Tibial nerve (tissue), 4 donors: ENCODE results near the gene MRPS27. TPM values are rescaled to one million over a fixed set of nuclear protein-coding genes. Genes with fewer than 3 reads are reported as not detected.
A peak's percentile ranks its signal among the peaks of the same experiment; 100 is the strongest.

Experiments used
- DNase-seq, 2 donors: peaks; one replicate each; pipeline ENCODE4 v3.0.0-alpha.2; 2019; ENCODE audit warnings: low spot score in 2 of 2
- H3K27ac ChIP-seq, 4 donors: fragments of 200-600 bp; sonication (generic) in 3 of 4; one replicate each; pipeline ENCODE4 v1.5.1; 2017 to 2019; ENCODE audit warnings: mild to moderate bottlenecking in 1 of 4
- H3K27me3 ChIP-seq, 2 donors: fragments of 200-600 bp; sonication (generic) in 1 of 2; one replicate each; pipeline versions ENCODE4 v1.5.1 to v1.6.0; 2017 to 2019
- H3K36me3 ChIP-seq, 3 donors: fragments of 200-600 bp; sonication (generic); one replicate each; pipeline ENCODE4 v1.5.1; 2018 to 2019
- H3K4me1 ChIP-seq, 4 donors: fragments of 200-600 bp; sonication (generic) in 3 of 4; one replicate each; pipeline ENCODE4 v1.5.1; 2017 to 2019
- H3K4me3 ChIP-seq, 4 donors: fragments of 200-600 bp; sonication (generic) in 3 of 4; one replicate each; pipeline ENCODE4 v1.5.1; 2017 to 2019; ENCODE audit warnings: mild to moderate bottlenecking in 1 of 4, moderate library complexity in 1 of 4
- H3K9me3 ChIP-seq, 4 donors: fragments of 200-600 bp; sonication (generic) in 3 of 4; one replicate each; pipeline ENCODE4 v1.5.1; 2017 to 2019
- EP300 ChIP-seq, 2 donors: sonication (generic); formaldehyde crosslinking; IDR thresholded peaks; one replicate each; pipeline ENCODE4 v1.6.1; 2017; ENCODE audit warnings: antibody characterized with exemption in 2 of 2, mild to moderate bottlenecking in 1 of 2
- POLR2A ChIP-seq, 2 donors: fragments of 450-650 bp; IDR thresholded peaks; one replicate each; pipeline ENCODE4 v1.6.1; 2017; ENCODE audit warnings: antibody characterized with exemption in 2 of 2, mild to moderate bottlenecking in 2 of 2, moderate library complexity in 2 of 2
- WGBS, 2 donors: methylation state at CpG; one replicate each; pipeline ENCODE4 v1.1.5; 2018; 5-methylcytosine and 5-hydroxymethylcytosine counted together
- total RNA-seq, 4 donors: library from RNA; depleted of rRNA; stranded (reverse); fragments of >200 nt; gene quantifications; one replicate each; pipeline ENCODE4 v1.1.0, GENCODE V29; 2016
- TF ChIP-seq, protein P1 (sequence below), 5 experiments: fragments of 200-600 bp in 3 of 5; fragments of 450-650 bp in 2 of 5; sonication (generic) in 3 of 5; IDR thresholded peaks; one replicate each; pipeline ENCODE4 v1.5.1; 2016 to 2019; ENCODE audit warnings: antibody characterized with exemption in 5 of 5, mild to moderate bottlenecking in 3 of 5, moderate library complexity in 2 of 5

MRPS27 gene
- total RNA-seq, 4 donors from 2014 or later = 44.4 to 59.0 (median 47.4) TPM

DNA sequence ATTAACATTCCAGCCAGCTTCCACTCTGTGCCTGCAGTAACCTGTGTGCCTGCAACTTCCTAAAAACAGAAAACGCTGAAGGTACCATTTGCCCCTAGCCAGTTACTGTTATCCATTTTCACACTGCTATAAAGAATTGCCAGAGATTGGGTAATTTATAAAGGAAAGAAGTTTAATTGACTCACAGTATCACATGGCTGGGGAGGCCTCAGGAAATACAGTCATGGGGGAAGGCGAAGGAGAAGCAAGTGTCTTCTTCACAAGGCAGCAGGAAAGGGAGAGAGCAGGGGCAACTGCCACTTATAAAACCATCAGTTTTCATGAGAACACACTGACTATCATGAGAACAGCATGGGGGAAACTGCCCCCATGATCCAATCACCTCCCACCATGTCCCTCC lies 31.3 kb upstream of the MRPS27 start:
- H3K27ac ChIP-seq = no peak overlapping the region
- no peaks in the 10 kb centered on the region for H3K9me3 ChIP-seq
- H3K36me3 ChIP-seq = peaks cover 0 to 21% (median 0%) of the 10 kb centered on the region in 3 donors
- H3K27me3 ChIP-seq = no peaks in the 10 kb centered on the region
- no peak for DNase-seq
- no peak for TF ChIP-seq POLR2A (IDR thresholded peaks at IDR 0.05)
- TF ChIP-seq, protein P1, sequence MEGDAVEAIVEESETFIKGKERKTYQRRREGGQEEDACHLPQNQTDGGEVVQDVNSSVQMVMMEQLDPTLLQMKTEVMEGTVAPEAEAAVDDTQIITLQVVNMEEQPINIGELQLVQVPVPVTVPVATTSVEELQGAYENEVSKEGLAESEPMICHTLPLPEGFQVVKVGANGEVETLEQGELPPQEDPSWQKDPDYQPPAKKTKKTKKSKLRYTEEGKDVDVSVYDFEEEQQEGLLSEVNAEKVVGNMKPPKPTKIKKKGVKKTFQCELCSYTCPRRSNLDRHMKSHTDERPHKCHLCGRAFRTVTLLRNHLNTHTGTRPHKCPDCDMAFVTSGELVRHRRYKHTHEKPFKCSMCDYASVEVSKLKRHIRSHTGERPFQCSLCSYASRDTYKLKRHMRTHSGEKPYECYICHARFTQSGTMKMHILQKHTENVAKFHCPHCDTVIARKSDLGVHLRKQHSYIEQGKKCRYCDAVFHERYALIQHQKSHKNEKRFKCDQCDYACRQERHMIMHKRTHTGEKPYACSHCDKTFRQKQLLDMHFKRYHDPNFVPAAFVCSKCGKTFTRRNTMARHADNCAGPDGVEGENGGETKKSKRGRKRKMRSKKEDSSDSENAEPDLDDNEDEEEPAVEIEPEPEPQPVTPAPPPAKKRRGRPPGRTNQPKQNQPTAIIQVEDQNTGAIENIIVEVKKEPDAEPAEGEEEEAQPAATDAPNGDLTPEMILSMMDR (IDR thresholded peaks at IDR 0.05) = no peak
- no peak for TF ChIP-seq EP300 (IDR thresholded peaks at IDR 0.05)
- no peaks in the 10 kb centered on the region for H3K4me1 ChIP-seq
- WGBS, 2 donors = 92 to 93% methylated on average over 2 of the region's 2 CpGs
- no peak overlapping the region for H3K4me3 ChIP-seq

DNA sequence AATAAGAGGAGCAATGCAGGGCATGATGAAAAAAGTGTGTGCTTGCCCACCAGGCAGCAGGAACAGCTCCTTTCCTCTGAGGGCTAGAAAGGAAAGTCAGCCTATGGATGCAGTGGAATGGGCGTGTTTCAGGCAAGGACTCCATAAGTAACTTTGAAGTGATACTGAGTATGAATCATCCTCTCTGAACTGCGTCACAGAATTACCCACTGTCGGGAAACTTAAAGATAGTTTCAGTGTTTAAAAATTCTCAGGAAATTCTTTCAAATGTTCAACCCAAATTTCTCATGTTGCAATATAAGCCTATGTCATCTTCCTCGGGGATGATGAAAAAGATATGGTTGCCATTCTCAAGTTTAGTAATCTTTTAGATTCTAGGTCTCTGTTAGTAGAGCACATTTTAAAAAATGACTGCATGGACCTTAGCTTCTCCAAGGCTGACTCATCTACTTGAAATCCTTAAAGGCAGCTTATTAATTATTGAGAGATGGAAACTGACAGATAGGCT lies 27.8 kb upstream of the MRPS27 start:
- TF ChIP-seq, protein P1 (IDR thresholded peaks at IDR 0.05) = no peak
- TF ChIP-seq EP300 (IDR thresholded peaks at IDR 0.05) = no peak
- no peak for TF ChIP-seq POLR2A (IDR thresholded peaks at IDR 0.05)
- WGBS, 2 donors = 85 to 90% methylated on average over 4 of the region's 4 CpGs
- no peak for DNase-seq
- Histone ChIP-seq H3K4me3 (no peak overlapping the region), H3K4me1 (no peaks in the 10 kb centered on the region), H3K9me3 (no peaks in the 10 kb centered on the region), H3K27me3 (no peaks in the 10 kb centered on the region), H3K36me3 (peaks cover 0 to 47% (median 0%) of the 10 kb centered on the region in 3 donors), H3K27ac (no peak overlapping the region)

DNA sequence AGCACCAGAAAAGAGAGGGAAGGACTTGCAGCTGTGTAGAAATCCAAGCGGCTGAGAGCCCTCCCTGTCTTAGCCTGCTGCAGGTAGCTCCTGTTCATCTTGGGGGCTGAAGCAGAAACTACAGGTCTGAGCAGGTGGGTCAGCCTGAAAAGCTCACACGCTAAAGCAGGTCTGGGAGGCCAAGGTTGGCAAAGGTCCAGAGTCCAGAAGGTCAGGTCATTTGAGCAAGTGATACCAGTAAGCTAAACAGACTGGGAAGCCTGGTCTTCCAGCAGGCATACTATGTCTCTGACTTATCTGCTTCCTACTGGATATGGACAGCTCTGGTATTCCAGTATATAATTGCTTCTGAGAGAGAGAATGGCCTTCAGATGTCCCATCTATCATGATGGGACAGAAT lies 26.4 kb upstream of the MRPS27 start:
- Histone ChIP-seq H3K9me3 (no peaks in the 10 kb centered on the region), H3K27ac (no peak overlapping the region), H3K4me1 (no peaks in the 10 kb centered on the region), H3K27me3 (no peaks in the 10 kb centered on the region), H3K36me3 (peaks cover 0 to 52% (median 0%) of the 10 kb centered on the region in 3 donors), H3K4me3 (no peak overlapping the region)
- no peak for DNase-seq
- WGBS, 2 donors = 79 to 92% methylated on average over 2 of the region's 2 CpGs
- TF ChIP-seq EP300 (IDR thresholded peaks at IDR 0.05) (no peak), POLR2A (IDR thresholded peaks at IDR 0.05) (no peak)
- TF ChIP-seq, protein P1 (IDR thresholded peaks at IDR 0.05) = no peak

DNA sequence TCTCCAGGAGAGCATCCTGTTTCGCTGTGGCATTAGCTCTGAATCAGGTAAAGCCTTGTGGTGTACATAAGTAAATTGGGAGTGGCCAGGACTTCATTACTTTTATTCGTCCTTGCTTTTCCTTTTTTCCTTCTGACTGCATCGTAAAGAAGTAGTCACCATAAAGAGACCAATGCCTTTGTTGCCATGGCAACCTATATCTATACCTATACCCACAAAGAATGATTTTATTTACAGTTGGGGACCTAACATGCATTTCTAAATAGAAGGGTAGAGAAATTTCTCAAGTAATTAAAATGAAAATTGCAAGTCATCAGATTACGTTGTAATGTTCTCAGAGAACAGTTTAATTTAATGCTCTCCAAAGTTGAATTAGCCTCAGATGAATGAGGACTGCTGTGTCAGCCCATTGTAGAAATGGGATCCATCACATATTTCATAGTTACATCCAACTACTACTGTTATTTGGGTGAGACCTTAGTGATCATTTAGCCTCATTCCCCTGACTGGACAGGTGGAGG lies 18.7 kb upstream of the MRPS27 start:
- H3K4me1 ChIP-seq = no peaks in the 10 kb centered on the region
- H3K36me3 ChIP-seq = peaks cover 0 to 76% (median 0%) of the 10 kb centered on the region in 3 donors
- H3K4me3 ChIP-seq = no peak overlapping the region
- H3K27me3 ChIP-seq = no peaks in the 10 kb centered on the region
- TF ChIP-seq EP300 (IDR thresholded peaks at IDR 0.05) (no peak), POLR2A (IDR thresholded peaks at IDR 0.05) (no peak)
- TF ChIP-seq, protein P1 (IDR thresholded peaks at IDR 0.05) = no peak
- WGBS, 2 donors = 86 to 89% methylated on average over 4 of the region's 4 CpGs
- no peak for DNase-seq
- no peaks in the 10 kb centered on the region for H3K9me3 ChIP-seq
- H3K27ac ChIP-seq = no peak overlapping the region

DNA sequence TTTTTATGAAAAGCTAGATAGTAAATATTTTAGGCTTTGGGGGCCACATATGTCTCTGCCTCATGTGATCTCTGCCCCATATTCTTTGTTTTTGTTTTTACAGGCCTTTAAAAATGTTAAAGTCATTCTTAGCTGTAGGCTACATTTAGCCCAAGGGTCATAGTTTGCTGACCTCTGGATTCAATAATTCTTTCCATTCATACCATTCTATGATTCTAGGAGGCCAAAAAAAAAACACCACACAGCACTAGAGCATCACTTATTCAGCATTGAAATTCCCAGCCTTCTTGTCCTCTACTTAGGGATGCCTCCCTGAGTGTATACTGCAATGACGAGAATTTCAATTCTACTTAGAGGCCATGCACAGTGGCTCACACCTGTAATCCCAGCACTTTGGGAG lies 17.1 kb upstream of the MRPS27 start:
- TF ChIP-seq, protein P1 (IDR thresholded peaks at IDR 0.05) = no peak
- no peak for TF ChIP-seq EP300 (IDR thresholded peaks at IDR 0.05)
- no peak for TF ChIP-seq POLR2A (IDR thresholded peaks at IDR 0.05)
- WGBS, 2 donors = 64 to 79% methylated on average over 1 of the region's 1 CpG
- H3K9me3 ChIP-seq = no peaks in the 10 kb centered on the region
- peaks cover 0 to 71% (median 0%) of the 10 kb centered on the region in 3 donors for H3K36me3 ChIP-seq
- H3K27me3 ChIP-seq = no peaks in the 10 kb centered on the region
- H3K4me3 ChIP-seq = no peak overlapping the region
- H3K4me1 ChIP-seq = no peaks in the 10 kb centered on the region
- no peak for DNase-seq
- H3K27ac ChIP-seq = peak overlapping the region in 1 of 4 donors; percentile 28
